Measurements from ENCODE around the gene ZEB2. TPM values are rescaled to one million over a fixed set of nuclear protein-coding genes. Genes with fewer than 3 reads are reported as not detected.
A peak's percentile ranks its signal among the peaks of the same experiment; 100 is the strongest.

The ZEB2 gene
- total and polyA plus RNA-seq, 2 of the 13 experiments (the other 11 are each of a cell fraction or from before 2014, with no cell fraction given): 0.07 TPM; not detected in 1

- TF ChIP-seq ZNF407 (CRISPR knock-in tag; IDR thresholded peaks at IDR 0.05; ENCODE audit: not compliant biosample characterization) (no peak), SMC3 (IDR thresholded peaks at IDR 0.05; ENCODE audit: low read length) (no peak), ZNF329 (CRISPR knock-in tag; IDR thresholded peaks at IDR 0.05; ENCODE audit: low read depth) (no peak), SRSF1 (optimal IDR thresholded peaks at IDR 0.05; ENCODE audit: low read depth, low read length) (no peak), SP4 (CRISPR knock-in tag; IDR thresholded peaks at IDR 0.05) (no peak), SOX6 (IDR thresholded peaks at IDR 0.05) (no peak), SOX6 (CRISPR knock-in tag; IDR thresholded peaks at IDR 0.05) (no peak), FOXP1 (IDR thresholded peaks at IDR 0.05) (no peak), FOXP1 (CRISPR knock-in tag; IDR thresholded peaks at IDR 0.05) (no peak), ZNF576 (CRISPR knock-in tag; IDR thresholded peaks at IDR 0.05) (no peak), ZNF549 (CRISPR knock-in tag; IDR thresholded peaks at IDR 0.05) (no peak), HNRNPK (IDR thresholded peaks at IDR 0.05; ENCODE audit: low read depth, low read length, poor library complexity, severe bottlenecking) (peak; percentile 22), ZNF280D (CRISPR knock-in tag; IDR thresholded peaks at IDR 0.05) (no peak), RNF2 (conservative IDR thresholded peaks at IDR 0.05; ENCODE audit: low read depth) (no peak), NCOA5 (CRISPR knock-in tag; IDR thresholded peaks at IDR 0.05) (no peak), CEBPB (IDR thresholded peaks at IDR 0.05; ENCODE audit: borderline replicate concordance, low read depth, low read length) (no peak), POGZ (CRISPR knock-in tag; IDR thresholded peaks at IDR 0.05) (no peak), IRF2 (CRISPR knock-in tag; IDR thresholded peaks at IDR 0.05) (no peak), HCFC1 (IDR thresholded peaks at IDR 0.05; ENCODE audit: low read depth, low read length) (no peak), ZNF563 (CRISPR knock-in tag; IDR thresholded peaks at IDR 0.05) (no peak)
Measured at GRCh38 chr2:144516981-144517865, 2.7 kb downstream of the ZEB2 start (continued).

Data from HepG2 (cell line).